GM19099 (cell line): Measurements from ENCODE around the gene KCTD20.

Source experiments
- POLR2A ChIP-seq: IDR thresholded peaks from 3 replicates; pipeline ENCODE4 v1.6.1; 2011; ENCODE audit warnings: low read depth; ENCODE audit not compliant: insufficient read length; ENCODE audit errors: extremely low read depth

Gene KCTD20

GRCh38 chr6:36469946-36470345, 27.1 kb downstream of the KCTD20 start:
- TF ChIP-seq POLR2A: no peak

DNA sequence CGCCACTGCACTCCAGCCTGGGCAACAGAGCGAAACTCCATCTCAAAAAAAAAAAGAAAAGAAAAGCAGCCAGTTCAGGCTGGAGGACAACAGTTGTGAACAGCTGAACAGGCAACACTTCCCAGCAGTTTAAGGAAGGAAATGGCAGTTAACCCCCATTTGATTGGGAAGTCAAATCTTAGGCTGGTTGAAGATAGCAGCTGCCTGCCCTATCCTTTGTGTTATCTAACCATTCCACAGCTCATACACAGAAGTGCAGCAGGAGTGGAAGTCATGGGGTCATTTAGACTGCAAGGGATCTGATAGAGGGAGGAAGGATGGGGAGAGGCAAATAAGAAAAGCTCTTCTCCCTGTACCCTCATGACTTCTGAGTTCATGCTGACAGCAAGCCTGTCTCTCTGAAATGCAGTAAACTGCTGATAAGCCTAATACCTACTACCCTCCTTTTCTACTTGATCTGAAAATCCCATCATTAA, 35.3 kb downstream of the KCTD20 start:
- TF ChIP-seq POLR2A: no peak

- TF ChIP-seq POLR2A: no peak
These were observed 36.5 kb downstream of the KCTD20 start for GRCh38 chr6:36479256-36479655.

- TF ChIP-seq POLR2A: no peak
These were observed 41.9 kb downstream of the KCTD20 start for GRCh38 chr6:36484736-36485135.

- TF ChIP-seq POLR2A: no peak
These were observed 44.9 kb downstream of the KCTD20 start for GRCh38 chr6:36487698-36488097.

DNA sequence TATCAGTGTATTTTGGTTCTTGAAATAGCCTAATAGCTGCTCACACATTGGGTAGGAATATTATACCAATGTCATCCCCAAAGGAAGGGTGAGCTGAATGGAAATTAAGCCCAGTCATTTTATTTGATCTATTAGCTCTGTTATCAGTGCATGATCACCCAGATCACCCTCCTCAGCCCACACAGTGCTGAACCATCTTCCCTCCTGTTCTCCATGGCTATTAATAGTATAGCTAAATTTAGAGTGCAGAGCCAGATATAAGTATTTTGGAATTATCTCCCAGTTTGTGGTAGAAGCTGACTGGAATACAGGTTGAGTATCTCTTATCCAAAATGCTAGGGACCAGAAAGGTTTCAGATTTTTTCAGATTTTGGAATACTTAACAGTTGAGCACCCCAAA, 45.4 kb downstream of the KCTD20 start:
- TF ChIP-seq POLR2A: no peak

- no peak for TF ChIP-seq POLR2A
These were observed 46.6 kb downstream of the KCTD20 start for GRCh38 chr6:36489426-36489825.

DNA sequence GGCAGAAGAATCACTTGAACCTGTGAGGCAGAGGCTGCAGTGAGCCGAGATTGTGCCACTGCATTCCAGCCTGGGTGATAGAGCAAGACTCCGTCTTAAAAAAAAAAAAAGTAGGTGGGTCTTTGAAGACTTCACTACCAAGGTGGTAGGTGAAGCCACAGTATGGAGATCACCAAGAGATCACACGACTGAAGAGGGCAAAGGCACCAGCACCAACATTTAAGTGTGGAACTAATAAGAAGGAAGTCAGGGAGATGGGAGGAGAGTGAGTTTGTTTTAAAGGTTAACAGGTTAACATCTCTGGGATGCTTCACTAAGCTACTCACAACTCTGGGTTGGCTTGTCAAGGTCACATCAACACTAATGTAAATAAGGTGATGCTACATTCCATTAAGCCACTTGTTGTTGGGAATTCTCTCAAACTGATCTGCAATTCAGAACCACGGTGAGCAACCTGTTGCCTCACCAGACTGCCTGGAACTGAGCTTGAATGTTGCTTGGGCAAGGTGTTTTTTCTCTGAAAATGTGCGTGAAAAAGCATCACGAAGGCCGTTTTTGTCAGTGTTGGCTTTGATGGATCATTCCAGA, 48.7 kb downstream of the KCTD20 start:
- TF ChIP-seq POLR2A: no peak

- TF ChIP-seq POLR2A: no peak
These were observed 49.3 kb downstream of the KCTD20 start for GRCh38 chr6:36492092-36492491.

- no peak for TF ChIP-seq POLR2A
These were observed 49.8 kb downstream of the KCTD20 start for GRCh38 chr6:36492621-36493020.

DNA sequence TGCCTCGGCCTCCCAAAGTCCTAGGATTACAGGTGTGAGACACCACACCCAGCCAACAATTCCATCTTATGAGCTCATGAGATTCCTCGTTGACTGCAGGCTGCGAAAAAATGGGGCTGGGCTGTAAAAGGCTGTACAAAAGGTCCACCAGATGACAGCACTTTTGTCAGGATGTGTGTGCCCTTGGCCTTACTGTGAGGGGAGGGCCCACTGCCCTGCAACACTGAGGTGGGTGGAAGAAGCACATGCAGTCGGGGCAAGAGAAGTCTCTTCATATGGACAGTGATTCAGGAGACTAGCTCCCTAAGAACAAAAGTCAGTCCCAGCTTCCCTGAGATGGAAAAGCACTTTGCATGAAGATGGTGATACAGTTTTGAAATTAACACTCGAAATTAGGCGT, 50.5 kb downstream of the KCTD20 start:
- TF ChIP-seq POLR2A: no peak

GRCh38 chr6:36493859-36494258, 51.1 kb downstream of the KCTD20 start:
- no peak for TF ChIP-seq POLR2A

DNA sequence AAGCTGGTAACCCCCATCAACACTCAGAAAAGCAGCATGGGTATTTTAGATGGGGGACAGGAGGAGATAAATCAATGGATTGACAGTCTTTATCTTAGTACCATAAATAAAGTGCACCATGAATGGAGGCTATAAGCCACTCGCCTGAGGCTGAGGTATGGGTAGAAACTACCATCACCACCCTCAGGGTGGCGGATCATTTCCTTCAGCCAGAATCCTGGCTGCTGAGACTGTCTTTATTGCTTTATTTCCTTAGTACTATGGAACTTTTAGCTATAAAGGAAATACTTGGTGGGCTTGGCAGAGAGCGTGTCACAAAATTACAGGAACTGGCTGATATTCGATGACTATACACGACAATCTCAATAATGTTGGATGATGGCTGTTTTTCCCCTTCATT, 52.3 kb downstream of the KCTD20 start:
- no peak for TF ChIP-seq POLR2A

- TF ChIP-seq POLR2A: no peak
These were observed 57.1 kb downstream of the KCTD20 start for GRCh38 chr6:36499918-36500317.

GRCh38 chr6:36501686-36502085, 58.9 kb downstream of the KCTD20 start:
- no peak for TF ChIP-seq POLR2A

- no peak for TF ChIP-seq POLR2A
These were observed 61.4 kb downstream of the KCTD20 start for GRCh38 chr6:36504181-36504580.

DNA sequence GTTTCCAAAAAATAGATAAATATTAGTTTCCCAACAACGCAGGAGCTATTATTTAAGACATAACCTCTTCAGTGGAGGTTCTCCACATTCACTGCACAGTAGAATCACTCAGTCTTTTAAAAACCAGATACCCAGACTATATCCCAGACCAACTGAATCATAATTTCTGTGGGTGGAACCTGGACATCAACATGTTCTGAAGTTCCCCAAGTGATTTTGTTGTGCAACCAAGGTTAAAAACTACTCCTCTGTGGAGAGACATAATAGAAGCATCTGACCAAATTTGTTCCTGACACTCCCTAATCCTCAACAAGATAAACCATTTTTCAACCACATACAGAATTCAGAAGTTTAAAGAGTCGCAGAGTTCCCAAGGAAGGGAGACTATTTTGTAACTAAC, 62.2 kb downstream of the KCTD20 start:
- TF ChIP-seq POLR2A: no peak
